ENCODE data around the gene ANKRD12. TPM values are rescaled to one million over a fixed set of nuclear protein-coding genes. Genes with fewer than 3 reads are reported as not detected.

ANKRD12 gene
- total and polyA plus RNA-seq, 9 donors: 8.8 to 115 (median 72.9) TPM

- Histone ChIP-seq H3K27me3 (no peaks in the 10 kb centered on the region), H3K4me3 (no peak overlapping the region), H3K9me3 (no peaks in the 10 kb centered on the region), H3K36me3 (no peaks in the 10 kb centered on the region), H3K27ac (no peak overlapping the region), H3K4me1 (ENCODE audit: insufficient read depth) (no peaks in the 10 kb centered on the region)
- DNase-seq: no peak
- no peak for TF ChIP-seq EP300 (IDR thresholded peaks at IDR 0.05)
- TF ChIP-seq CTCF (IDR thresholded peaks at IDR 0.05): no peak
- TF ChIP-seq POLR2A (IDR thresholded peaks at IDR 0.05): no peak
- intact Hi-C loops (cut with DNase I): no loop called here
- 73 to 88% (median 87%) methylated on average over 5 of the region's 5 CpGs for WGBS, 3 donors
Measured at GRCh38 chr18:9182852-9183399, 46.3 kb downstream of the ANKRD12 start.

GRCh38 chr18:9184998-9185613, 48.5 kb downstream of the ANKRD12 start:
- no peaks in the 10 kb centered on the region for H3K4me1 ChIP-seq (ENCODE audit: insufficient read depth)
- H3K36me3 ChIP-seq: no peaks in the 10 kb centered on the region
- TF ChIP-seq POLR2A (IDR thresholded peaks at IDR 0.05) (no peak), EP300 (IDR thresholded peaks at IDR 0.05) (no peak), CTCF (IDR thresholded peaks at IDR 0.05) (no peak)
- no peak overlapping the region for H3K4me3 ChIP-seq
- H3K27ac ChIP-seq: no peak overlapping the region
- intact Hi-C loops (cut with DNase I): no loop called here
- no peaks in the 10 kb centered on the region for H3K9me3 ChIP-seq
- DNase-seq: no peak
- 84 to 91% (median 89%) methylated on average over 4 of the region's 4 CpGs for WGBS, 3 donors
- no peaks in the 10 kb centered on the region for H3K27me3 ChIP-seq

GRCh38 chr18:9188359-9189231, 52.0 kb downstream of the ANKRD12 start:
- intact Hi-C loops (cut with DNase I): no loop called here
- Histone ChIP-seq H3K36me3 (no peaks in the 10 kb centered on the region), H3K27ac (no peak overlapping the region), H3K4me3 (no peak overlapping the region), H3K4me1 (ENCODE audit: insufficient read depth) (no peaks in the 10 kb centered on the region), H3K9me3 (no peaks in the 10 kb centered on the region), H3K27me3 (no peaks in the 10 kb centered on the region)
- no peak for TF ChIP-seq CTCF (IDR thresholded peaks at IDR 0.05)
- no peak for TF ChIP-seq POLR2A (IDR thresholded peaks at IDR 0.05)
- TF ChIP-seq EP300 (IDR thresholded peaks at IDR 0.05): no peak
- 94 to 96% (median 95%) methylated on average over 3 of the region's 3 CpGs for WGBS, 3 donors
- no peak for DNase-seq

- WGBS, 3 donors: 69 to 84% (median 74%) methylated on average over 2 of the region's 2 CpGs
- Histone ChIP-seq H3K36me3 (no peaks in the 10 kb centered on the region), H3K9me3 (no peaks in the 10 kb centered on the region), H3K4me1 (ENCODE audit: insufficient read depth) (no peaks in the 10 kb centered on the region), H3K4me3 (no peak overlapping the region), H3K27me3 (no peaks in the 10 kb centered on the region), H3K27ac (no peak overlapping the region)
- no peak for DNase-seq
- TF ChIP-seq CTCF (IDR thresholded peaks at IDR 0.05) (no peak), POLR2A (IDR thresholded peaks at IDR 0.05) (no peak), EP300 (IDR thresholded peaks at IDR 0.05) (no peak)
- intact Hi-C loops (cut with DNase I): no loop called here
Measured at GRCh38 chr18:9189491-9189890, 52.9 kb downstream of the ANKRD12 start.
